GM23338 (cell line): ENCODE measurements around the gene AMZ1. TPM values are rescaled to one million over a fixed set of nuclear protein-coding genes. Genes with fewer than 3 reads are reported as not detected.

Experiments
- ATAC-seq: fragments of 200-7000 bp; cut with Tn5 transposase; 3 replicates; pipeline ENCODE4 v1.9.1; 2020
- DNase-seq: peaks from one replicate; pipeline ENCODE4 v3.0.0-alpha.2; 2015; ENCODE audit warnings: low spot score
- H2AFZ ChIP-seq: fragments of 200-600 bp; sonication (generic); 2 replicates; pipeline ENCODE4 v1.8.0; 2016; ENCODE audit warnings: antibody characterized with exemption, mild to moderate bottlenecking, moderate library complexity
- H3F3A ChIP-seq: fragments of 200-600 bp; sonication (generic); replicated peaks from 2 replicates; pipeline ENCODE4 v1.8.0; 2017; ENCODE audit warnings: antibody characterized with exemption, mixed run types, low read depth
- H3K27ac ChIP-seq: fragments of 200-600 bp; sonication (generic); 2 replicates; pipeline ENCODE4 v1.6.1; 2016; ENCODE audit warnings: low read depth
- H3K27me3 ChIP-seq: fragments of 200-600 bp; sonication (generic); 2 replicates; pipeline ENCODE4 v1.8.0; 2016; ENCODE audit warnings: mild to moderate bottlenecking, mixed run types, moderate library complexity; ENCODE audit not compliant: insufficient read depth
- H3K36me3 ChIP-seq: fragments of 200-600 bp; sonication (generic); 2 replicates; pipeline ENCODE4 v1.8.0; 2016; ENCODE audit warnings: mild to moderate bottlenecking; ENCODE audit not compliant: insufficient read depth
- H3K4me1 ChIP-seq: fragments of 200-600 bp; sonication (generic); 2 replicates; pipeline ENCODE4 v1.8.0; 2016; ENCODE audit warnings: mild to moderate bottlenecking, moderate library complexity; ENCODE audit not compliant: insufficient read depth
- H3K4me2 ChIP-seq: fragments of 200-600 bp; sonication (generic); 2 replicates; pipeline ENCODE4 v1.7.1; 2017; ENCODE audit warnings: mixed run types
- H3K4me3 ChIP-seq: fragments of 200-600 bp; sonication (generic); 2 replicates; pipeline ENCODE4 v1.6.1; 2016; ENCODE audit warnings: mixed run types
- H3K79me2 ChIP-seq: fragments of 200-600 bp; sonication (generic); replicated peaks from 2 replicates; pipeline ENCODE4 v1.8.0; 2017; ENCODE audit warnings: mild to moderate bottlenecking; ENCODE audit not compliant: insufficient read depth
- H3K9me2 ChIP-seq: fragments of 200-600 bp; sonication (generic); 2 replicates; pipeline ENCODE4 v1.8.0; 2017; ENCODE audit not compliant: insufficient read depth
- H4K20me1 ChIP-seq: fragments of 200-600 bp; sonication (generic); replicated peaks from 2 replicates; pipeline ENCODE4 v1.8.0; 2017; ENCODE audit warnings: mild to moderate bottlenecking; ENCODE audit not compliant: insufficient read depth
- H3K27ac Mint-ChIP-seq: 2 replicates; pipeline ENCODE4 v1.8.0; 2020; ENCODE audit warnings: inconsistent platforms, mild to moderate bottlenecking, moderate library complexity, mixed read lengths
- H3K27me3 Mint-ChIP-seq: 3 replicates; pipeline ENCODE4 v1.8.0; 2022; ENCODE audit warnings: low read depth, mild to moderate bottlenecking, moderate library complexity, mixed read lengths, inconsistent platforms; ENCODE audit not compliant: insufficient read depth, poor library complexity
- H3K36me3 Mint-ChIP-seq: 3 replicates; pipeline ENCODE4 v1.8.0; 2021; ENCODE audit warnings: low read depth, mild to moderate bottlenecking, inconsistent platforms, moderate library complexity, mixed read lengths
- H3K4me1 Mint-ChIP-seq: 3 replicates; pipeline ENCODE4 v1.8.0; 2020; ENCODE audit warnings: mild to moderate bottlenecking, inconsistent platforms, mixed read lengths
- H3K4me3 Mint-ChIP-seq: 3 replicates; pipeline ENCODE4 v1.8.0; 2021; ENCODE audit warnings: moderate library complexity, mild to moderate bottlenecking, inconsistent platforms, mixed read lengths
- H3K9me3 Mint-ChIP-seq: 3 replicates; pipeline ENCODE4 v1.8.0; 2020; ENCODE audit warnings: moderate library complexity, mild to moderate bottlenecking, inconsistent platforms, mixed read lengths
- CREB1 ChIP-seq: fragments of 250-450 bp; sonication (Bioruptor Pico); IDR thresholded peaks from 2 replicates; pipeline ENCODE4 v1.5.0; 2020; ENCODE audit warnings: low read depth, mild to moderate bottlenecking, moderate library complexity
- CTCF ChIP-seq, 2 experiments: fragments of 200-600 bp in 1 of 2; sonication (generic) in 1 of 2; conservative IDR thresholded peaks; 2 replicates each; pipeline versions ENCODE4 v1.5.1 to v1.6.1; 2016 to 2017; ENCODE audit warnings: antibody characterized with exemption in 2 of 2, low read depth in 2 of 2, mild to moderate bottlenecking in 2 of 2, moderate library complexity in 1 of 2
- EZH2 ChIP-seq: fragments of 200-600 bp; sonication (generic); IDR thresholded peaks from one replicate; pipeline ENCODE4 v1.8.0; 2017; ENCODE audit warnings: antibody characterized with exemption, mild to moderate bottlenecking, low read depth; ENCODE audit not compliant: unreplicated experiment
- EZH2phosphoT487 ChIP-seq: fragments of 200-600 bp; sonication (generic); IDR thresholded peaks from one replicate; pipeline ENCODE4 v1.8.1; 2018; ENCODE audit warnings: antibody characterized with exemption; ENCODE audit not compliant: unreplicated experiment
- JUNB ChIP-seq: IDR thresholded peaks from one replicate; pipeline ENCODE4 v1.6.1; 2016; ENCODE audit warnings: antibody characterized with exemption; ENCODE audit not compliant: unreplicated experiment
- NANOG ChIP-seq: IDR thresholded peaks from 2 replicates; pipeline ENCODE4 v1.6.1; 2016; ENCODE audit warnings: antibody characterized with exemption, borderline replicate concordance
- POLR2AphosphoS5 ChIP-seq: IDR thresholded peaks from 2 replicates; pipeline ENCODE4 v1.6.1; 2016; ENCODE audit warnings: antibody characterized with exemption, low read depth
- STAT1 ChIP-seq: IDR thresholded peaks from one replicate; pipeline ENCODE4 v1.6.1; 2016; ENCODE audit warnings: antibody characterized with exemption; ENCODE audit not compliant: unreplicated experiment
- ZNF114 ChIP-seq: fragments of 250-450 bp; sonication (Bioruptor Pico); IDR thresholded peaks from 2 replicates; pipeline ENCODE4 v1.5.0; 2020; ENCODE audit warnings: mild to moderate bottlenecking, moderate library complexity
- ZNF331 ChIP-seq: fragments of 250-450 bp; sonication (Bioruptor Pico); IDR thresholded peaks from 2 replicates; pipeline ENCODE4 v1.5.0; 2020; ENCODE audit warnings: low read depth, mild to moderate bottlenecking, moderate library complexity
- polyA plus RNA-seq: library from polyadenylated mRNA; unstranded; fragments of >200 nt; fragmentation: Nextera tagmentation; extraction: Ambion mirVana; gene quantifications from 2 replicates; pipeline ENCODE4 v1.2.1, GENCODE V29; 2016
- total RNA-seq: library from RNA; depleted of rRNA; stranded (reverse); fragments of >200 nt; shearing (Covaris generic); gene quantifications from 2 replicates; pipeline ENCODE4 v1.2.3, GENCODE V29; 2014
- TF ChIP-seq, protein P1 (sequence below): IDR thresholded peaks from 2 replicates; pipeline ENCODE4 v1.6.1; 2016; ENCODE audit warnings: antibody characterized with exemption
- TF ChIP-seq, protein P2 (sequence below): IDR thresholded peaks from one replicate; pipeline ENCODE4 v1.6.1; 2018; ENCODE audit warnings: antibody characterized with exemption; ENCODE audit not compliant: unreplicated experiment
- TF ChIP-seq, protein P3 (sequence below): fragments of 250-450 bp; sonication (Bioruptor Pico); IDR thresholded peaks from 2 replicates; pipeline ENCODE4 v1.5.0; 2020; ENCODE audit warnings: mild to moderate bottlenecking, moderate library complexity

Gene AMZ1
- total and polyA plus RNA-seq, 2 experiments from 2014 or later = 0.73 to 4.5 TPM

GRCh38 chr7:2723138-2723850 lies 35.3 kb downstream of the AMZ1 start:
- Mint-ChIP-seq H3K9me3 (no peaks in the 10 kb centered on the region), H3K27me3 (peaks cover 25% of the 10 kb centered on the region), H3K36me3 (peaks cover 50% of the 10 kb centered on the region), H3K4me1 (peaks cover 8% of the 10 kb centered on the region), H3K4me3 (no peak overlapping the region), H3K27ac (no peak overlapping the region)
- Histone ChIP-seq H3K4me3 (no peak overlapping the region), H4K20me1 (no peaks in the 10 kb centered on the region; the same call in none of the 2 replicates), H3K4me1 (no peaks in the 10 kb centered on the region), H3K4me2 (no peak overlapping the region), H3K36me3 (peaks cover 4% of the 10 kb centered on the region; the same call in 1 of the 2 replicates), H3K9me2 (no peaks in the 10 kb centered on the region), H3K27me3 (no peaks in the 10 kb centered on the region), H3F3A (peaks cover 3% of the 10 kb centered on the region; the same call in 1 of the 2 replicates), H3K27ac (no peak overlapping the region), H2AFZ (no peak overlapping the region), H3K79me2 (peaks cover 9% of the 10 kb centered on the region; the same call in 1 of the 2 replicates)
- TF ChIP-seq, protein P1, sequence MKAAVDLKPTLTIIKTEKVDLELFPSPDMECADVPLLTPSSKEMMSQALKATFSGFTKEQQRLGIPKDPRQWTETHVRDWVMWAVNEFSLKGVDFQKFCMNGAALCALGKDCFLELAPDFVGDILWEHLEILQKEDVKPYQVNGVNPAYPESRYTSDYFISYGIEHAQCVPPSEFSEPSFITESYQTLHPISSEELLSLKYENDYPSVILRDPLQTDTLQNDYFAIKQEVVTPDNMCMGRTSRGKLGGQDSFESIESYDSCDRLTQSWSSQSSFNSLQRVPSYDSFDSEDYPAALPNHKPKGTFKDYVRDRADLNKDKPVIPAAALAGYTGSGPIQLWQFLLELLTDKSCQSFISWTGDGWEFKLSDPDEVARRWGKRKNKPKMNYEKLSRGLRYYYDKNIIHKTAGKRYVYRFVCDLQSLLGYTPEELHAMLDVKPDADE = no peak
- no peak for TF ChIP-seq ZNF331 (CRISPR knock-in tag)
- TF ChIP-seq CREB1 (CRISPR knock-in tag) = no peak
- TF ChIP-seq EZH2phosphoT487 = no peak
- TF ChIP-seq NANOG = no peak
- no peak for TF ChIP-seq EZH2
- no peak for TF ChIP-seq CTCF (conservative IDR thresholded peaks at IDR 0.05; ENCODE audit: low read depth in 2 of 2)
- no peak for TF ChIP-seq POLR2AphosphoS5
- TF ChIP-seq, protein P2, sequence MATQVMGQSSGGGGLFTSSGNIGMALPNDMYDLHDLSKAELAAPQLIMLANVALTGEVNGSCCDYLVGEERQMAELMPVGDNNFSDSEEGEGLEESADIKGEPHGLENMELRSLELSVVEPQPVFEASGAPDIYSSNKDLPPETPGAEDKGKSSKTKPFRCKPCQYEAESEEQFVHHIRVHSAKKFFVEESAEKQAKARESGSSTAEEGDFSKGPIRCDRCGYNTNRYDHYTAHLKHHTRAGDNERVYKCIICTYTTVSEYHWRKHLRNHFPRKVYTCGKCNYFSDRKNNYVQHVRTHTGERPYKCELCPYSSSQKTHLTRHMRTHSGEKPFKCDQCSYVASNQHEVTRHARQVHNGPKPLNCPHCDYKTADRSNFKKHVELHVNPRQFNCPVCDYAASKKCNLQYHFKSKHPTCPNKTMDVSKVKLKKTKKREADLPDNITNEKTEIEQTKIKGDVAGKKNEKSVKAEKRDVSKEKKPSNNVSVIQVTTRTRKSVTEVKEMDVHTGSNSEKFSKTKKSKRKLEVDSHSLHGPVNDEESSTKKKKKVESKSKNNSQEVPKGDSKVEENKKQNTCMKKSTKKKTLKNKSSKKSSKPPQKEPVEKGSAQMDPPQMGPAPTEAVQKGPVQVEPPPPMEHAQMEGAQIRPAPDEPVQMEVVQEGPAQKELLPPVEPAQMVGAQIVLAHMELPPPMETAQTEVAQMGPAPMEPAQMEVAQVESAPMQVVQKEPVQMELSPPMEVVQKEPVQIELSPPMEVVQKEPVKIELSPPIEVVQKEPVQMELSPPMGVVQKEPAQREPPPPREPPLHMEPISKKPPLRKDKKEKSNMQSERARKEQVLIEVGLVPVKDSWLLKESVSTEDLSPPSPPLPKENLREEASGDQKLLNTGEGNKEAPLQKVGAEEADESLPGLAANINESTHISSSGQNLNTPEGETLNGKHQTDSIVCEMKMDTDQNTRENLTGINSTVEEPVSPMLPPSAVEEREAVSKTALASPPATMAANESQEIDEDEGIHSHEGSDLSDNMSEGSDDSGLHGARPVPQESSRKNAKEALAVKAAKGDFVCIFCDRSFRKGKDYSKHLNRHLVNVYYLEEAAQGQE = no peak
- no peak for TF ChIP-seq JUNB
- no peak for TF ChIP-seq STAT1
- TF ChIP-seq, protein P3, sequence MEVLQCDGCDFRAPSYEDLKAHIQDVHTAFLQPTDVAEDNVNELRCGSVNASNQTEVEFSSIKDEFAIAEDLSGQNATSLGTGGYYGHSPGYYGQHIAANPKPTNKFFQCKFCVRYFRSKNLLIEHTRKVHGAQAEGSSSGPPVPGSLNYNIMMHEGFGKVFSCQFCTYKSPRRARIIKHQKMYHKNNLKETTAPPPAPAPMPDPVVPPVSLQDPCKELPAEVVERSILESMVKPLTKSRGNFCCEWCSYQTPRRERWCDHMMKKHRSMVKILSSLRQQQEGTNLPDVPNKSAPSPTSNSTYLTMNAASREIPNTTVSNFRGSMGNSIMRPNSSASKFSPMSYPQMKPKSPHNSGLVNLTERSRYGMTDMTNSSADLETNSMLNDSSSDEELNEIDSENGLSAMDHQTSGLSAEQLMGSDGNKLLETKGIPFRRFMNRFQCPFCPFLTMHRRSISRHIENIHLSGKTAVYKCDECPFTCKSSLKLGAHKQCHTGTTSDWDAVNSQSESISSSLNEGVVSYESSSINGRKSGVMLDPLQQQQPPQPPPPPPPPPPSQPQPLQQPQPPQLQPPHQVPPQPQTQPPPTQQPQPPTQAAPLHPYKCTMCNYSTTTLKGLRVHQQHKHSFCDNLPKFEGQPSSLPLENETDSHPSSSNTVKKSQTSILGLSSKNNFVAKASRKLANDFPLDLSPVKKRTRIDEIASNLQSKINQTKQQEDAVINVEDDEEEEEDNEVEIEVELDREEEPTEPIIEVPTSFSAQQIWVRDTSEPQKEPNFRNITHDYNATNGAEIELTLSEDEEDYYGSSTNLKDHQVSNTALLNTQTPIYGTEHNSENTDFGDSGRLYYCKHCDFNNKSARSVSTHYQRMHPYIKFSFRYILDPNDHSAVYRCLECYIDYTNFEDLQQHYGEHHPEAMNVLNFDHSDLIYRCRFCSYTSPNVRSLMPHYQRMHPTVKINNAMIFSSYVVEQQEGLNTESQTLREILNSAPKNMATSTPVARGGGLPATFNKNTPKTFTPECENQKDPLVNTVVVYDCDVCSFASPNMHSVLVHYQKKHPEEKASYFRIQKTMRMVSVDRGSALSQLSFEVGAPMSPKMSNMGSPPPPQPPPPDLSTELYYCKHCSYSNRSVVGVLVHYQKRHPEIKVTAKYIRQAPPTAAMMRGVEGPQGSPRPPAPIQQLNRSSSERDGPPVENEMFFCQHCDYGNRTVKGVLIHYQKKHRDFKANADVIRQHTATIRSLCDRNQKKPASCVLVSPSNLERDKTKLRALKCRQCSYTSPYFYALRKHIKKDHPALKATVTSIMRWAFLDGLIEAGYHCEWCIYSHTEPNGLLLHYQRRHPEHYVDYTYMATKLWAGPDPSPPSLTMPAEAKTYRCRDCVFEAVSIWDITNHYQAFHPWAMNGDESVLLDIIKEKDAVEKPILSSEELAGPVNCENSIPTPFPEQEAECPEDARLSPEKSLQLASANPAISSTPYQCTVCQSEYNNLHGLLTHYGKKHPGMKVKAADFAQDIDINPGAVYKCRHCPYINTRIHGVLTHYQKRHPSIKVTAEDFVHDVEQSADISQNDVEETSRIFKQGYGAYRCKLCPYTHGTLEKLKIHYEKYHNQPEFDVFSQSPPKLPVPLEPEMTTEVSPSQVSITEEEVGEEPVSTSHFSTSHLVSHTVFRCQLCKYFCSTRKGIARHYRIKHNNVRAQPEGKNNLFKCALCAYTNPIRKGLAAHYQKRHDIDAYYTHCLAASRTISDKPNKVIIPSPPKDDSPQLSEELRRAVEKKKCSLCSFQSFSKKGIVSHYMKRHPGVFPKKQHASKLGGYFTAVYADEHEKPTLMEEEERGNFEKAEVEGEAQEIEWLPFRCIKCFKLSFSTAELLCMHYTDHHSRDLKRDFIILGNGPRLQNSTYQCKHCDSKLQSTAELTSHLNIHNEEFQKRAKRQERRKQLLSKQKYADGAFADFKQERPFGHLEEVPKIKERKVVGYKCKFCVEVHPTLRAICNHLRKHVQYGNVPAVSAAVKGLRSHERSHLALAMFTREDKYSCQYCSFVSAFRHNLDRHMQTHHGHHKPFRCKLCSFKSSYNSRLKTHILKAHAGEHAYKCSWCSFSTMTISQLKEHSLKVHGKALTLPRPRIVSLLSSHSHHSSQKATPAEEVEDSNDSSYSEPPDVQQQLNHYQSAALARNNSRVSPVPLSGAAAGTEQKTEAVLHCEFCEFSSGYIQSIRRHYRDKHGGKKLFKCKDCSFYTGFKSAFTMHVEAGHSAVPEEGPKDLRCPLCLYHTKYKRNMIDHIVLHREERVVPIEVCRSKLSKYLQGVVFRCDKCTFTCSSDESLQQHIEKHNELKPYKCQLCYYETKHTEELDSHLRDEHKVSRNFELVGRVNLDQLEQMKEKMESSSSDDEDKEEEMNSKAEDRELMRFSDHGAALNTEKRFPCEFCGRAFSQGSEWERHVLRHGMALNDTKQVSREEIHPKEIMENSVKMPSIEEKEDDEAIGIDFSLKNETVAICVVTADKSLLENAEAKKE (CRISPR knock-in tag) = no peak
- no peak for TF ChIP-seq ZNF114 (CRISPR knock-in tag)
- ATAC-seq (no peak), DNase-seq (no peak)
